ENCODE data around the gene FNDC3B. TPM values are rescaled to one million over a fixed set of nuclear protein-coding genes. Genes with fewer than 3 reads are reported as not detected.

Gene FNDC3B
- total and polyA plus RNA-seq, 2 of the 8 experiments (the other 6 are each of a cell fraction or from before 2014, with no cell fraction given): 14.1 to 44.4 TPM

- Histone ChIP-seq H2BK120ac (replicated peaks; ENCODE audit: low read depth, low read length) (no peak overlapping the region), H3K36me3 (ENCODE audit: control insufficient read depth in 2 of 4, insufficient read depth in 4 of 4, low read length in 3 of 4) (no peaks in the 10 kb centered on the region), H3K79me2 (ENCODE audit: control insufficient read depth in 1 of 2, insufficient read depth in 2 of 2, low read length in 2 of 2) (peaks cover 6 to 91% of the 10 kb centered on the region in 2 experiments; a peak in 3 of 4 replicates), H3K18ac (ENCODE audit: extremely low read depth, low read length) (no peak overlapping the region), H3K14ac (ENCODE audit: insufficient read length) (no peak overlapping the region), H3K9me3 (ENCODE audit: insufficient read depth in 2 of 2, low read depth in 1 of 2, low read length in 1 of 2) (no peaks in the 10 kb centered on the region), H2BK15ac (ENCODE audit: low read length) (no peak overlapping the region), H4K20me1 (replicated peaks in 1 of 2; ENCODE audit: control insufficient read depth in 1 of 2, insufficient read depth in 2 of 2, low read length in 2 of 2) (peaks cover 6 to 12% of the 10 kb centered on the region in 2 experiments), H3K56ac (replicated peaks; ENCODE audit: insufficient read length, low read depth, low read length) (no peak overlapping the region), H3K27me3 (replicated peaks in 1 of 4; ENCODE audit: control insufficient read depth in 3 of 4, extremely low read depth in 1 of 4, insufficient read depth in 3 of 4, low read length in 3 of 4) (no peaks in the 10 kb centered on the region), H2BK12ac (ENCODE audit: low read depth, low read length) (no peak overlapping the region), H3K23ac (ENCODE audit: insufficient read length) (no peak overlapping the region), H4K91ac (replicated peaks; ENCODE audit: insufficient read length, low read length) (no peak overlapping the region), H3K4me2 (ENCODE audit: insufficient read depth in 1 of 2, low read depth in 2 of 2, low read length in 2 of 2) (no peak overlapping the region), H2BK5ac (ENCODE audit: low read depth, low read length) (no peak overlapping the region), H3K23me2 (ENCODE audit: low read depth, low read length) (no peaks in the 10 kb centered on the region), H3K27ac (ENCODE audit: low read depth, low read length) (no peak overlapping the region), H3K4ac (replicated peaks; ENCODE audit: insufficient read length, low read depth, low read length) (no peak overlapping the region), H3K9ac (replicated peaks in 1 of 4; ENCODE audit: extremely low read depth in 1 of 4, low read depth in 3 of 4, low read length in 3 of 4) (no peak overlapping the region), H2AK5ac (ENCODE audit: low read depth, low read length) (no peak overlapping the region), H4K8ac (ENCODE audit: extremely low read depth, insufficient read depth, low read length) (no peak overlapping the region), H2AFZ (ENCODE audit: low read length) (no peak overlapping the region), H3K4me3 (ENCODE audit: extremely low read depth in 1 of 4, insufficient read depth in 2 of 4, low read depth in 3 of 4, low read length in 4 of 4) (no peak overlapping the region), H3K79me1 (ENCODE audit: low read depth, low read length) (no peaks in the 10 kb centered on the region; the same call in 1 of the 2 replicates), H4K5ac (ENCODE audit: insufficient read length, low read depth, low read length) (no peak overlapping the region), H3K4me1 (replicated peaks in 1 of 4; ENCODE audit: control insufficient read depth in 3 of 4, insufficient read depth in 4 of 4, low read length in 3 of 4) (peaks cover 0 to 13% (median 5%) of the 10 kb centered on the region in 4 experiments; a peak in 2 of 7 replicates), H2BK20ac (ENCODE audit: low read length) (no peak overlapping the region)
- TF ChIP-seq TCF12 (IDR thresholded peaks at IDR 0.05; ENCODE audit: low read depth, low read length): no peak
- FAIRE-seq (no peak), DNase-seq (ENCODE audit: low read depth in 1 of 2, low spot score in 2 of 2) (no peak)
- WGBS, 2 experiments (ENCODE audit: extremely low coverage in 1 of 2, insufficient coverage in 1 of 2, insufficient read length in 1 of 2, insufficient replicate concordance in 2 of 2, low coverage in 1 of 2, low lambda C conversion rate in 2 of 2, missing lambda C conversion rate in 1 of 2): 86% methylated on average over 7 of the region's 7 CpGs; no CpG with 5 or more reads in 1 of the 2 experiments
- CTCF ChIA-PET (ENCODE audit: partially characterized antibody): interaction anchor here (0.6 to 2.0 kb wide), 7 partner anchors 12 to 603 kb away, joined by 3 to 8 read pairs (median 3); no protein-coding TSS in a partner anchor
- POLR2A ChIA-PET (ENCODE audit: partially characterized antibody): interaction anchor here (0.7 to 1.2 kb wide), 3 partner anchors 12 to 24 kb away, joined by 3 to 4 read pairs (median 3); no protein-coding TSS in a partner anchor
Measured at GRCh38 chr3:172065967-172066762, 26.8 kb downstream of the FNDC3B start.
